Liver (tissue), 9 donors: ENCODE results near the gene FRK. TPM values are rescaled to one million over a fixed set of nuclear protein-coding genes. Genes with fewer than 3 reads are reported as not detected.

Source experiments
- DNase-seq: peaks from one replicate; pipeline ENCODE4 v3.0.0-alpha.2; 2017; ENCODE audit warnings: low spot score
- H3K27ac ChIP-seq, 2 donors: one replicate each; pipeline ENCODE4 v1.7.0; 2013; ENCODE audit warnings: inconsistent platforms in 2 of 2, low read length in 2 of 2, control low read depth in 1 of 2, low read depth in 1 of 2, mild to moderate bottlenecking in 1 of 2
- H3K27me3 ChIP-seq, 4 donors: one replicate each; pipeline versions ENCODE4 v1.6.1 to v1.7.0; 2013; ENCODE audit warnings: low read length in 3 of 4, inconsistent platforms in 1 of 4, mild to moderate bottlenecking in 1 of 4, moderate library complexity in 1 of 4; ENCODE audit not compliant: control insufficient read depth in 4 of 4, insufficient read depth in 4 of 4
- H3K36me3 ChIP-seq, 4 donors: one replicate each; pipeline versions ENCODE4 v1.6.1 to v1.7.0; 2013; ENCODE audit warnings: low read length in 3 of 4, mild to moderate bottlenecking in 3 of 4, low read depth in 1 of 4, moderate library complexity in 1 of 4; ENCODE audit not compliant: control insufficient read depth in 4 of 4, insufficient read depth in 3 of 4
- H3K4me1 ChIP-seq, 4 donors: one replicate each; pipeline versions ENCODE4 v1.6.1 to v1.7.0; 2013; ENCODE audit warnings: low read length in 3 of 4, mild to moderate bottlenecking in 3 of 4, moderate library complexity in 1 of 4; ENCODE audit not compliant: control insufficient read depth in 4 of 4, insufficient read depth in 4 of 4
- H3K4me3 ChIP-seq, 3 donors: one replicate each; pipeline versions ENCODE4 v1.6.1 to v1.7.0; 2013; ENCODE audit warnings: low read length in 3 of 3, control low read depth in 1 of 3, low read depth in 1 of 3, mild to moderate bottlenecking in 1 of 3
- H3K9ac ChIP-seq, 2 donors: one replicate each; pipeline ENCODE4 v1.7.0; 2013; ENCODE audit warnings: low read length in 2 of 2, mild to moderate bottlenecking in 2 of 2, moderate library complexity in 2 of 2, control low read depth in 1 of 2, low read depth in 1 of 2
- H3K9me3 ChIP-seq, 4 donors: one replicate each; pipeline versions ENCODE4 v1.6.1 to v1.7.0; 2013; ENCODE audit warnings: low read length in 3 of 4; ENCODE audit not compliant: control insufficient read depth in 4 of 4
- EGR1 ChIP-seq, 2 donors: IDR thresholded peaks; 2 replicates each; pipeline ENCODE4 v1.6.1; 2016 to 2018; ENCODE audit warnings: antibody characterized with exemption in 2 of 2, low read depth in 2 of 2
- FOXA1 ChIP-seq: IDR thresholded peaks from 2 replicates; pipeline ENCODE4 v1.6.1; 2016; ENCODE audit warnings: antibody characterized with exemption
- FOXA2 ChIP-seq: IDR thresholded peaks from 2 replicates; pipeline ENCODE4 v1.6.1; 2016; ENCODE audit warnings: antibody characterized with exemption
- GABPA ChIP-seq, 2 donors: IDR thresholded peaks in 1 of 2; conservative IDR thresholded peaks in 1 of 2; 2 replicates each; pipeline ENCODE4 v1.6.1; 2016; ENCODE audit warnings: antibody characterized with exemption in 2 of 2, mild to moderate bottlenecking in 1 of 2, moderate library complexity in 1 of 2
- HNF4A ChIP-seq, 2 donors: conservative IDR thresholded peaks; 2 replicates each; pipeline ENCODE4 v1.6.1; 2016; ENCODE audit warnings: antibody characterized with exemption in 2 of 2, mild to moderate bottlenecking in 2 of 2
- JUND ChIP-seq, 2 donors: IDR thresholded peaks; 2 replicates each; pipeline ENCODE4 v1.6.1; 2016; ENCODE audit warnings: antibody characterized with exemption in 2 of 2
- MAX ChIP-seq: IDR thresholded peaks from 2 replicates; pipeline ENCODE4 v1.6.1; 2016; ENCODE audit warnings: antibody characterized with exemption
- NR2F2 ChIP-seq: IDR thresholded peaks from 2 replicates; pipeline ENCODE4 v1.6.1; 2016; ENCODE audit warnings: antibody characterized with exemption
- RAD21 ChIP-seq, 2 donors: IDR thresholded peaks; 2 replicates each; pipeline ENCODE4 v1.6.1; 2016; ENCODE audit warnings: antibody characterized with exemption in 2 of 2, mild to moderate bottlenecking in 2 of 2
- RXRA ChIP-seq, 2 donors: IDR thresholded peaks; 2 replicates each; pipeline ENCODE4 v1.6.1; 2017 to 2018; ENCODE audit warnings: antibody characterized with exemption in 2 of 2, mild to moderate bottlenecking in 1 of 2
- TAF1 ChIP-seq: conservative IDR thresholded peaks from 2 replicates; pipeline ENCODE4 v1.6.1; 2016; ENCODE audit warnings: antibody characterized with exemption, mild to moderate bottlenecking
- WGBS: extraction: QIAGEN DNeasy Blood & Tissue Kit; methylation state at CpG from one replicate; pipeline ENCODE4 v1.1.7; 2013; 5-methylcytosine and 5-hydroxymethylcytosine counted together
- polyA plus RNA-seq, 2 donors: library from polyadenylated mRNA; stranded (reverse) in 1 of 2; unstranded in 1 of 2; fragments of 200-250 nt in 1 of 2; fragments of >200 nt in 1 of 2; fragmentation: Nextera tagmentation in 1 of 2; extraction: Ambion mirVana in 1 of 2; gene quantifications; one replicate each; pipeline versions ENCODE4 v1.2.1 to v1.2.3, GENCODE V29; 2013 to 2015
- total RNA-seq, 2 donors: library from RNA; depleted of rRNA; stranded (reverse); fragments of >200 nt; gene quantifications; one replicate each; pipeline ENCODE4 v1.2.3, GENCODE V29; 2014
- TF ChIP-seq, protein P1 (sequence below): fragments of 150-350 bp; IDR thresholded peaks from 2 replicates; pipeline ENCODE4 v1.5.1; 2017; ENCODE audit warnings: improper control_type of control experiment, low read depth, low read length; ENCODE audit not compliant: missing input control
- TF ChIP-seq, protein P2 (sequence below): IDR thresholded peaks from 2 replicates; pipeline ENCODE4 v1.6.1; 2016; ENCODE audit warnings: antibody characterized with exemption
- TF ChIP-seq, protein P3 (sequence below): IDR thresholded peaks from 2 replicates; pipeline ENCODE4 v1.6.1; 2016; ENCODE audit warnings: antibody characterized with exemption, mild to moderate bottlenecking
- TF ChIP-seq, protein P4 (sequence below): IDR thresholded peaks from 2 replicates; pipeline ENCODE4 v1.6.1; 2016; ENCODE audit warnings: antibody characterized with exemption
- donor health status: healthy.
- donor health status: healthy.
- donor health status: healthy.
- donor health status: healthy.
- donor health status: healthy.

Gene FRK
- total and polyA plus RNA-seq, 4 donors, result 3.6 to 26.8 (median 5.3) TPM

DNA sequence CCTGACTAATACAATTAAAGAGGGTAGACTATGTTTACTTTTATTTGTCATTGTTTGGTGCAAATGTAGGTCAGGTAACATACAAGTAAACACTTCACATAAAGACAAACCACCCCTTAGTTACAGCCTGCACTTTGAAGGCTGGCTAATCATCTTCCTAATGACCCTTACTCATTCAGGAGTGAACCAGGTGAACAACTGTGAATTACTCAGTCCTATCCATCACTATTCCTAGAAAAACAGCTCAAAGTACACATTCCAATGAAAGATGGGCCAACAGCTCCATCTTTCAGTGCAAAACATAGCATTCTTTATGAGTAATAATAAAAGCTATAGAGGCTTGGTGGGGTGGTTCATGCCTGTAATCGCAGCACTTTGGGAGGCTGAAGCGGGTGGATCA is 78.2 kb downstream of the FRK start:
- no peak overlapping the region for H3K9ac ChIP-seq
- no peaks in the 10 kb centered on the region for H3K36me3 ChIP-seq
- DNase-seq, result no peak
- H3K27me3 ChIP-seq, result no peaks in the 10 kb centered on the region
- H3K4me1 ChIP-seq, result peaks cover 0 to 8% (median 2%) of the 10 kb centered on the region in 4 donors
- no peak overlapping the region for H3K4me3 ChIP-seq
- no peak overlapping the region for H3K27ac ChIP-seq
- WGBS, result 98% methylated on average over 2 of the region's 2 CpGs
- TF ChIP-seq TAF1, result no peak
- no peak for TF ChIP-seq MAX
- TF ChIP-seq, protein P1, sequence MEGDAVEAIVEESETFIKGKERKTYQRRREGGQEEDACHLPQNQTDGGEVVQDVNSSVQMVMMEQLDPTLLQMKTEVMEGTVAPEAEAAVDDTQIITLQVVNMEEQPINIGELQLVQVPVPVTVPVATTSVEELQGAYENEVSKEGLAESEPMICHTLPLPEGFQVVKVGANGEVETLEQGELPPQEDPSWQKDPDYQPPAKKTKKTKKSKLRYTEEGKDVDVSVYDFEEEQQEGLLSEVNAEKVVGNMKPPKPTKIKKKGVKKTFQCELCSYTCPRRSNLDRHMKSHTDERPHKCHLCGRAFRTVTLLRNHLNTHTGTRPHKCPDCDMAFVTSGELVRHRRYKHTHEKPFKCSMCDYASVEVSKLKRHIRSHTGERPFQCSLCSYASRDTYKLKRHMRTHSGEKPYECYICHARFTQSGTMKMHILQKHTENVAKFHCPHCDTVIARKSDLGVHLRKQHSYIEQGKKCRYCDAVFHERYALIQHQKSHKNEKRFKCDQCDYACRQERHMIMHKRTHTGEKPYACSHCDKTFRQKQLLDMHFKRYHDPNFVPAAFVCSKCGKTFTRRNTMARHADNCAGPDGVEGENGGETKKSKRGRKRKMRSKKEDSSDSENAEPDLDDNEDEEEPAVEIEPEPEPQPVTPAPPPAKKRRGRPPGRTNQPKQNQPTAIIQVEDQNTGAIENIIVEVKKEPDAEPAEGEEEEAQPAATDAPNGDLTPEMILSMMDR, result no peak
- TF ChIP-seq RAD21 (IDR thresholded peaks at IDR 0.05), result no peak
- TF ChIP-seq HNF4A (conservative IDR thresholded peaks at IDR 0.05), result no peak
- no peaks in the 10 kb centered on the region for H3K9me3 ChIP-seq

DNA sequence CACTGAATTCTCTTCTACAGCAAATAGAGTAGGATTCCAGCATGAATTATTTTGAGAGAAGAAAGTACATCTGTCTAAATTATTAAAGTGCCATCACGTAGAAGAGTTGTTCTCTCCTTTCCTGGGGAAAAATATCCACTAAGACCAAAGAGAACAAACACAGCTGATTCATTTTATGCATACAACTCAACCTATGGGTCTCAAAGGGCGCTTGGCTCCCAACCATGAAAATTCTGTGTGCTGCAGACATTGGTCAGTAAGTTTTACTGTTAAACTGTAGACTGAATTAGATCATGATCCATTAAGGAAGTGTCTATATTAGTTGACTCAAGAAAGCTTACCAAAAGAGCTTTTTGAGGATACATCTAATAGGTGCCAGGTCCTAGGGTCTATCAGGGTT is 83.5 kb downstream of the FRK start:
- TF ChIP-seq, protein P2, sequence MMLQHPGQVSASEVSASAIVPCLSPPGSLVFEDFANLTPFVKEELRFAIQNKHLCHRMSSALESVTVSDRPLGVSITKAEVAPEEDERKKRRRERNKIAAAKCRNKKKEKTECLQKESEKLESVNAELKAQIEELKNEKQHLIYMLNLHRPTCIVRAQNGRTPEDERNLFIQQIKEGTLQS, result no peak
- TF ChIP-seq, protein P3, sequence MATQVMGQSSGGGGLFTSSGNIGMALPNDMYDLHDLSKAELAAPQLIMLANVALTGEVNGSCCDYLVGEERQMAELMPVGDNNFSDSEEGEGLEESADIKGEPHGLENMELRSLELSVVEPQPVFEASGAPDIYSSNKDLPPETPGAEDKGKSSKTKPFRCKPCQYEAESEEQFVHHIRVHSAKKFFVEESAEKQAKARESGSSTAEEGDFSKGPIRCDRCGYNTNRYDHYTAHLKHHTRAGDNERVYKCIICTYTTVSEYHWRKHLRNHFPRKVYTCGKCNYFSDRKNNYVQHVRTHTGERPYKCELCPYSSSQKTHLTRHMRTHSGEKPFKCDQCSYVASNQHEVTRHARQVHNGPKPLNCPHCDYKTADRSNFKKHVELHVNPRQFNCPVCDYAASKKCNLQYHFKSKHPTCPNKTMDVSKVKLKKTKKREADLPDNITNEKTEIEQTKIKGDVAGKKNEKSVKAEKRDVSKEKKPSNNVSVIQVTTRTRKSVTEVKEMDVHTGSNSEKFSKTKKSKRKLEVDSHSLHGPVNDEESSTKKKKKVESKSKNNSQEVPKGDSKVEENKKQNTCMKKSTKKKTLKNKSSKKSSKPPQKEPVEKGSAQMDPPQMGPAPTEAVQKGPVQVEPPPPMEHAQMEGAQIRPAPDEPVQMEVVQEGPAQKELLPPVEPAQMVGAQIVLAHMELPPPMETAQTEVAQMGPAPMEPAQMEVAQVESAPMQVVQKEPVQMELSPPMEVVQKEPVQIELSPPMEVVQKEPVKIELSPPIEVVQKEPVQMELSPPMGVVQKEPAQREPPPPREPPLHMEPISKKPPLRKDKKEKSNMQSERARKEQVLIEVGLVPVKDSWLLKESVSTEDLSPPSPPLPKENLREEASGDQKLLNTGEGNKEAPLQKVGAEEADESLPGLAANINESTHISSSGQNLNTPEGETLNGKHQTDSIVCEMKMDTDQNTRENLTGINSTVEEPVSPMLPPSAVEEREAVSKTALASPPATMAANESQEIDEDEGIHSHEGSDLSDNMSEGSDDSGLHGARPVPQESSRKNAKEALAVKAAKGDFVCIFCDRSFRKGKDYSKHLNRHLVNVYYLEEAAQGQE, result no peak
- no peak for TF ChIP-seq NR2F2
- no peak for TF ChIP-seq GABPA (IDR thresholded peaks at IDR 0.05 in 1 of 2, conservative IDR thresholded peaks at IDR 0.05 in 1 of 2)
- TF ChIP-seq MAX, result no peak
- TF ChIP-seq HNF4A (conservative IDR thresholded peaks at IDR 0.05), result no peak
- TF ChIP-seq, protein P4, sequence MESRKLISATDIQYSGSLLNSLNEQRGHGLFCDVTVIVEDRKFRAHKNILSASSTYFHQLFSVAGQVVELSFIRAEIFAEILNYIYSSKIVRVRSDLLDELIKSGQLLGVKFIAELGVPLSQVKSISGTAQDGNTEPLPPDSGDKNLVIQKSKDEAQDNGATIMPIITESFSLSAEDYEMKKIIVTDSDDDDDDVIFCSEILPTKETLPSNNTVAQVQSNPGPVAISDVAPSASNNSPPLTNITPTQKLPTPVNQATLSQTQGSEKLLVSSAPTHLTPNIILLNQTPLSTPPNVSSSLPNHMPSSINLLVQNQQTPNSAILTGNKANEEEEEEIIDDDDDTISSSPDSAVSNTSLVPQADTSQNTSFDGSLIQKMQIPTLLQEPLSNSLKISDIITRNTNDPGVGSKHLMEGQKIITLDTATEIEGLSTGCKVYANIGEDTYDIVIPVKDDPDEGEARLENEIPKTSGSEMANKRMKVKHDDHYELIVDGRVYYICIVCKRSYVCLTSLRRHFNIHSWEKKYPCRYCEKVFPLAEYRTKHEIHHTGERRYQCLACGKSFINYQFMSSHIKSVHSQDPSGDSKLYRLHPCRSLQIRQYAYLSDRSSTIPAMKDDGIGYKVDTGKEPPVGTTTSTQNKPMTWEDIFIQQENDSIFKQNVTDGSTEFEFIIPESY, result no peak
- no peak for TF ChIP-seq FOXA2
- TF ChIP-seq JUND (IDR thresholded peaks at IDR 0.05), result no peak
- TF ChIP-seq TAF1, result no peak
- TF ChIP-seq EGR1 (IDR thresholded peaks at IDR 0.05; ENCODE audit: low read depth in 2 of 2), result no peak
- no peak for TF ChIP-seq FOXA1
- no peak for TF ChIP-seq RXRA (IDR thresholded peaks at IDR 0.05)
- Histone ChIP-seq H3K27me3 (no peaks in the 10 kb centered on the region), H3K27ac (no peak overlapping the region), H3K4me3 (no peak overlapping the region), H3K9me3 (no peaks in the 10 kb centered on the region), H3K9ac (no peak overlapping the region), H3K4me1 (peaks cover 0 to 11% (median 6%) of the 10 kb centered on the region in 4 donors), H3K36me3 (no peaks in the 10 kb centered on the region)
- 42% methylated on average over 2 of the region's 2 CpGs for WGBS
- no peak for DNase-seq
